WTC11 (cell line): Measurements from ENCODE around the gene IRAK2. TPM values are rescaled to one million over a fixed set of nuclear protein-coding genes. Genes with fewer than 3 reads are reported as not detected.

Experiments
- ATAC-seq: fragments of 200-7000 bp; cut with Tn5 transposase; 2 replicates; pipeline ENCODE4 v1.10.0; 2021; ENCODE audit warnings: mild to moderate bottlenecking, moderate library complexity
- CTCF ChIA-PET: fragments of 300-600 bp; sonication (Branson Sonifier 250); formaldehyde crosslinking; loops from one replicate; lab custom pipeline; 2021; ENCODE audit warnings: antibody characterized with exemption; lab: Charles Lee
- POLR2A ChIA-PET: fragments of 350-600 bp; sonication (Branson Sonifier 250); formaldehyde crosslinking; loops from one replicate; lab custom pipeline; 2021; ENCODE audit warnings: antibody characterized with exemption; lab: Charles Lee
- DNase-seq: peaks from one replicate; pipeline ENCODE4 v3.0.0; 2021; ENCODE audit warnings: low spot score
- H3K27ac Mint-ChIP-seq: 2 replicates; pipeline ENCODE4 v1.8.0; 2021; ENCODE audit warnings: mixed read lengths
- H3K27me3 Mint-ChIP-seq: 2 replicates; pipeline ENCODE4 v1.8.0; 2021; ENCODE audit warnings: low read depth, mild to moderate bottlenecking, moderate library complexity, mixed read lengths
- H3K36me3 Mint-ChIP-seq: 2 replicates; pipeline ENCODE4 v1.8.0; 2021; ENCODE audit warnings: mixed read lengths
- H3K4me1 Mint-ChIP-seq: 2 replicates; pipeline ENCODE4 v1.8.0; 2022; ENCODE audit warnings: mixed read lengths
- H3K4me3 Mint-ChIP-seq: 2 replicates; pipeline ENCODE4 v1.8.0; 2021; ENCODE audit warnings: mild to moderate bottlenecking, moderate library complexity, mixed read lengths
- H3K9me3 Mint-ChIP-seq: 2 replicates; pipeline ENCODE4 v1.8.0; 2021; ENCODE audit warnings: mixed read lengths
- ATF2 ChIP-seq: sonication (generic); formaldehyde crosslinking; IDR thresholded peaks from 2 replicates; pipeline ENCODE4 v1.8.1; 2022; ENCODE audit warnings: low read depth, missing genetic modification reagents, borderline replicate concordance
- FOXJ3 ChIP-seq: sonication (generic); formaldehyde crosslinking; IDR thresholded peaks from 2 replicates; pipeline ENCODE4 v1.9.0; 2021; ENCODE audit warnings: missing genetic modification reagents, mild to moderate bottlenecking, borderline replicate concordance
- FOXK1 ChIP-seq: sonication (generic); formaldehyde crosslinking; IDR thresholded peaks from 2 replicates; pipeline ENCODE4 v1.8.0; 2022; ENCODE audit warnings: mild to moderate bottlenecking, moderate library complexity, missing genetic modification reagents
- FOXP1 ChIP-seq: sonication (generic); formaldehyde crosslinking; IDR thresholded peaks from 2 replicates; pipeline ENCODE4 v1.8.0; 2022; ENCODE audit warnings: missing genetic modification reagents, mild to moderate bottlenecking, moderate library complexity, borderline replicate concordance
- IRF2 ChIP-seq: sonication (generic); formaldehyde crosslinking; IDR thresholded peaks from 2 replicates; pipeline ENCODE4 v1.8.0; 2022; ENCODE audit warnings: low read depth, missing genetic modification reagents, borderline replicate concordance
- MLX ChIP-seq: sonication (generic); formaldehyde crosslinking; IDR thresholded peaks from 2 replicates; pipeline ENCODE4 v1.8.1; 2023; ENCODE audit warnings: mild to moderate bottlenecking, missing genetic modification reagents, moderate library complexity
- MYBL2 ChIP-seq: sonication (generic); formaldehyde crosslinking; IDR thresholded peaks from 2 replicates; pipeline ENCODE4 v1.8.1; 2023; ENCODE audit warnings: mild to moderate bottlenecking, moderate library complexity, missing genetic modification reagents
- NR1H2 ChIP-seq: sonication (generic); formaldehyde crosslinking; IDR thresholded peaks from 2 replicates; pipeline ENCODE4 v1.9.0; 2021; ENCODE audit warnings: mild to moderate bottlenecking, moderate library complexity, missing genetic modification reagents
- PRDM15 ChIP-seq: sonication (generic); formaldehyde crosslinking; IDR thresholded peaks from 2 replicates; pipeline ENCODE4 v1.8.0; 2022; ENCODE audit warnings: missing genetic modification reagents
- RELA ChIP-seq: sonication (generic); formaldehyde crosslinking; IDR thresholded peaks from 2 replicates; pipeline ENCODE4 v1.8.1; 2022; ENCODE audit warnings: missing genetic modification reagents, mild to moderate bottlenecking, borderline replicate concordance
- RORB ChIP-seq: fragments of 250-450 bp; sonication (Bioruptor Pico); IDR thresholded peaks from 2 replicates; pipeline ENCODE4 v1.9.0; 2021; ENCODE audit warnings: mild to moderate bottlenecking
- STAT6 ChIP-seq: sonication (generic); formaldehyde crosslinking; conservative IDR thresholded peaks from 2 replicates; pipeline ENCODE4 v1.8.1; 2023; ENCODE audit warnings: mild to moderate bottlenecking, low read depth, missing genetic modification reagents, moderate library complexity
- ZNF219 ChIP-seq: sonication (generic); formaldehyde crosslinking; IDR thresholded peaks from 2 replicates; pipeline ENCODE4 v1.8.0; 2023; ENCODE audit warnings: missing genetic modification reagents, mild to moderate bottlenecking, borderline replicate concordance
- ZNF396 ChIP-seq: fragments of 250-450 bp; sonication (Bioruptor Pico); IDR thresholded peaks from 2 replicates; pipeline ENCODE4 v1.8.0; 2021; ENCODE audit warnings: mild to moderate bottlenecking, moderate library complexity, borderline replicate concordance
- total RNA-seq: library from RNA; stranded (reverse); gene quantifications from 3 replicates; pipeline ENCODE4 v1.2.3, GENCODE V29; 2021

Gene IRAK2
- total RNA-seq, 1 experiment from 2014 or later: 1.4 TPM

GRCh38 chr3:10251006-10251405 is 86.3 kb downstream of the IRAK2 start:
- Mint-ChIP-seq H3K9me3 (peaks cover 11% of the 10 kb centered on the region), H3K36me3 (peaks cover 47% of the 10 kb centered on the region), H3K4me1 (peaks cover 25% of the 10 kb centered on the region), H3K4me3 (peak overlapping the region; percentile 92), H3K27me3 (peaks cover 18% of the 10 kb centered on the region), H3K27ac (no peak overlapping the region)
- POLR2A ChIA-PET: interaction anchor here (0.5 kb wide), 1 partner anchor 41 kb away, joined by 3 read pairs; no protein-coding TSS in a partner anchor
- CTCF ChIA-PET: no interaction called here
- DNase-seq (no peak), ATAC-seq (no peak)
- TF ChIP-seq PRDM15 (peak; percentile 36; the same call in 1 of the 2 replicates), ATF2 (no peak), FOXJ3 (CRISPR knock-in tag) (no peak)

- peaks cover 49% of the 10 kb centered on the region for H3K36me3 Mint-ChIP-seq
- H3K27ac Mint-ChIP-seq: peak overlapping the region; percentile 69; the same call in 1 of the 2 replicates
- H3K9me3 Mint-ChIP-seq: no peaks in the 10 kb centered on the region
- H3K4me1 Mint-ChIP-seq: peaks cover 19% of the 10 kb centered on the region
- TF ChIP-seq FOXJ3 (CRISPR knock-in tag): no peak
- TF ChIP-seq FOXP1: no peak
- no peak for TF ChIP-seq FOXK1 (CRISPR knock-in tag)
- no peak for TF ChIP-seq RELA (CRISPR knock-in tag)
- TF ChIP-seq ZNF396 (CRISPR knock-in tag): no peak
- TF ChIP-seq STAT6: no peak
- TF ChIP-seq MLX (CRISPR knock-in tag): no peak
- no peak for TF ChIP-seq ZNF219 (CRISPR knock-in tag)
- no peak for TF ChIP-seq RORB (CRISPR knock-in tag)
- TF ChIP-seq NR1H2 (CRISPR knock-in tag): no peak
- no peak for TF ChIP-seq IRF2 (CRISPR knock-in tag)
- TF ChIP-seq MYBL2 (CRISPR knock-in tag): no peak
- TF ChIP-seq, all 79 proteins: peak for 0
- POLR2A ChIA-PET: interaction anchor here (0.6 kb wide), 1 partner anchor 267 kb away, joined by 3 read pairs; the partner anchor contains the start of gene EMC3
- H3K27me3 Mint-ChIP-seq: no peaks in the 10 kb centered on the region
- DNase-seq (no peak), ATAC-seq (no peak)
- CTCF ChIA-PET: interaction anchor here (0.5 to 1.3 kb wide), 2 partner anchors 10 to 28 kb away, joined by 4 to 7 read pairs; no protein-coding TSS in a partner anchor
- no peak overlapping the region for H3K4me3 Mint-ChIP-seq
Observed at GRCh38 chr3:10253731-10254130, 89.0 kb downstream of the IRAK2 start.
